HG02678 (cell line): ENCODE results near the gene KRT7.
"Not testable (repeated sequence)": the region's sequence is repeated elsewhere in the genome, so short reads cannot be mapped to it uniquely, and the experiment has no call there.

Experiments used
- ATAC-seq: cut with Tn5 transposase; IDR thresholded peaks from one replicate; pipeline ENCODE4 v1.9.1; 2021; ENCODE audit warnings: mild to moderate bottlenecking, moderate library complexity; ENCODE audit not compliant: unreplicated experiment

KRT7 gene

DNA sequence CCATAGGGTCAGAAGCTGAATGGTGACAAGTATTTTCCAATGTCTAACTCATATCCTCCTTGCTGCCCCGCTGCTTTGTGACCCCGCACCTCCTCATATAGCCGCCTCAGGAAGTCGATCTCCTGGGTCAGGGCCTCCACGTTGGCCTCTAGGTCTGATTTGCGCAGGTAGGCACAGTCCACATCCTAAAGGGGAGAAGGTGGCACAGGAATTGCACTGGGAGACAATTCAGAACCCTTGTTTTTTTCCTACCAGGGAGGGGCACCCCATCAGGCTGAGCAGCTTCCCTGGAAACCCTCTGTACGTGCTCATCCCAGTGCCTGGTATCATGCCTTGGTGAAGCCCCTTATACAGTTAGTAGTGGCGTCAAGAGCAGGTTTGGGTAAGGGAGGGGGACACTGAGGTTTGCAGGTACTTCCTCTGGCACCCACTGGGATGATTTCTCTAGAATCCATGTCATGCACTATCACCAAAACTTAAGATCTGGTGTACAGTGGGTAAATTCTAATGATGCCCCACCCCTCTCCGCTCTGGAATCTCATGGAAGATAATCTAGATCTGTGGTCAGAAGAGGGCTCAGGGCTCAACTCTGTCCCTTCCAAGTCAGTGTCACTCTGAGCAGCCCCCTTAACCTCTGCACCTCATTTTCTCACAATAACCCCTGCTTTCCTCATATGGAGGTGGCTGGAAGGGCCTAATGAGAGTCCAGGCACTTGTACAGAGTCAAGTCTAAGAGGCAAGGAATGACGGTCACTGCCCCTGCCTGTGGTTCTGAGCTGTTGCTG is 21.3 kb downstream of the KRT7 start:
- no peak for ATAC-seq

DNA sequence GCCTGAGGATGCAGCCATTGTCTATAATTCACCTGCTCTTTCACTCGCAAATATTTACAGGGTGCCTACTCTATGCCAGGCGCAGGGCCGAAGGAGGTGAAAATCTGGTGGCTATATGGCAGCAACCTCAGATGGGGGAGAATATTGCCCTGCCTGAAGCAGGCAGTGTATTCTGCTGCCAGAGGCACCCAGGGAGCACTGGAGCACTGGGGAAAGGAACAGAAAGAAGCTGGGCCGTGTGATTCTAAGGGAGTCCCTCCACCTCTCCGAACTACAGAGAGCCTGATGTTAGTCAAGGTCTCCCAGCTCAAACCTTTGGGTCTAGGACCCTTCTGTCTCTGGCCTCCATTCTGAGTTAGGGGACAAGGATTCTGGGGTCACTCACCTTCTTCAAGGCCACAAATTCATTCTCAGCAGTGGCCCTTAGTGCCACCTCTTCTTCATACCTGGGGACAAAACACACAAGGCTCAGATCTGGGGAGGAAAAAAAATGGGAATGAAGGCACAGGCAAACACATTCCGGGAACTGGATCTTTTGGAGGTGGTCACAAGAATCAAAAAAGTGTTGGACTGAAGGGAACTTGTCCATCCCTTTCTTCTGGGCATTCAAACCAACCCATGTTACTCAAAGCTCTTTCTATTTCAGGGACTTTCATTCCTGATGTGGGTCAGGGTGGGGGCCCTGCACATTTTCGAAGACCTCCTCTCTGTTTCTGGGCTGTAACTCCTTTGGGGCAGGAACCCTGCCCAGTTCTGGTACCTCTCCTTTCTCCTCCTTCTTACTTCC is 22.1 kb downstream of the KRT7 start:
- ATAC-seq: no peak

DNA sequence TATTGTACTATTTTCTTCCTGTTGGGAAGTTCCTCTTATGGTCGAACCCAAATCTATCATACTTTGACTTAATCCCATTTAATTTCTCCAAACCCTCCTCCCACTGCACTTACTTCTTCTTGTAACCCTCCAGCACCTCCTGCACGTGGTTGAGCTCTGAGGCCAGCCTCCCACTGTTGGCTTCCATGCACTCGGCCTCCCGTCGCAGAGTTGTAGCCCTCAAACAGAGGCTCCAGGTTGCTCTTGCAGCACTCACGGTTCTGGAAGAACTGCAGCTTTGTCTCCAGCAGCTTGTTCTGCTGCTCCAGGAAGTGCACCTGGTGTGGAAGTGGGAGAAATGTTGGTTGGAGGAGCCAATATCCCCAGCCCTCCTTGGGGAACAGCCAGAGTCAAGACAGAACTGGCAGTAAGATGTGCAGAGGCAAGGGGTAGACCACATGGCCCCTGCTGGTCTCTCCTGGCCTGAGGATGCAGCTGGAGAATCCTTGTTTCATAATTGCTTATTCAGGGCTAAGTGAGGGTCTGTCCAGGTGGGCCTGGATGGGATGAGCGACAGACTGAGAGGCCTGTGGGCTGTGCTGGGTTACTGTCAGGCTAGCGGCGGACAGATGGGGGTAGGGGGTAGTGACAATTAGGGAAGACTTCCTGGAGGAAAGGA is 23.0 kb downstream of the KRT7 start:
- ATAC-seq: no peak

DNA sequence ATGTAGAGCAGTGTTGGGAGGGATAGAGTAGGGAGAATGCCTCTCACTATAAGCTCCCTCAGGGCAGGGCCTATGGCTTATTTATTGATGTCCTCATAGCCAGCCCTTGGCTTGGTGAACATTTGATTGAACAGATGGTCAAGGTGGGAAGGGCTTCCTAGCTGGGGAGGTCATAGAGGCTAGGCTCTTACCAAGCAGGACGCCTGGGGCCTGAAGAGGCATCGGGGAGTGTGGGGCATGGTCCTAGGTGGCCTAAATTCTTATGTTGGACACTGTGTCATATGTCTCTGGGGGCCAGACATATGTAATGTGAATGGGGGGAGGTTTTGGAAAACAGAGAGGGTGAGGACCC is 23.5 kb downstream of the KRT7 start:
- no peak for ATAC-seq

DNA sequence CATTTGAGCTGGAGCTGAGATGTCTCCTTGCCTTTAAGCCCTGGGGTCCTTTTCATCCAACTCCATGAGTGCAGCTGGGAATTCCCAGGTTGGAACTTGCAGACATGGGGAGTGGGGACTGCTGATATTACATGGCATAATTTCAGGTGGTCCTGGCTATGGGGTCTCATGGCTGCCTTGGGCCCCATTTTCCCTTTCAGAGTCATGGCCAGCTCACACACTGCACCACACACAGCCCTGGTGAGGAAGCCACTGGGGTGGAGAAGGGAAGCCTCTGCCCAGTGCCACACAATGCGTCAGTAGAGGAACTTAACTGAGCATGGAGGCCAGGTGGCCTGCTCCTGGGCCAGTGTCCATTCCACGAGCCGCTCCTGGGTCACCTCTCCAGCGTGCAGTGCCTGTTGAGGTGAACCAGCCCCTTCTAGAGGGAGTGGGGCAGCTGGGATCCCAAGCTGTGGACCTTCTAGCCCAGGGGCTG is 24.1 kb downstream of the KRT7 start:
- no peak for ATAC-seq

DNA sequence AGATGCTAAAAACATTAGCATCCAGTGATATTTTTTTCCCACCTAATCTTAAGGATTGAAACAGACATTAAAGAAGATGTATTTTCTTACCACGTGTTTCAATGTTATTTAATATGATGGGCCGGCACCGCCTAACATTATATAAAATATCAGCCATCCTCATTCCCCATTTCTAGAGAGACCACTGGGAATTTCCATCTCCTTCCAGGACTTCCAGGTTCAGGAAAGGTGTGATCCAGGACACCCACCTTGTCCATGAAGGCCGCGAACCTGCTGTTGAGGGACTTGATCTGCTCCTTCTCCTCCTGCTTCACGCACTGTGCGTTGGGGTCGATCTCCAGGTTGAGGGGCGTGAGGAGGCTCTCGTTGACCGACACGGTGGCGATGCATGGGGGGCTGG is 24.9 kb downstream of the KRT7 start:
- not testable (repeated sequence) for ATAC-seq

DNA sequence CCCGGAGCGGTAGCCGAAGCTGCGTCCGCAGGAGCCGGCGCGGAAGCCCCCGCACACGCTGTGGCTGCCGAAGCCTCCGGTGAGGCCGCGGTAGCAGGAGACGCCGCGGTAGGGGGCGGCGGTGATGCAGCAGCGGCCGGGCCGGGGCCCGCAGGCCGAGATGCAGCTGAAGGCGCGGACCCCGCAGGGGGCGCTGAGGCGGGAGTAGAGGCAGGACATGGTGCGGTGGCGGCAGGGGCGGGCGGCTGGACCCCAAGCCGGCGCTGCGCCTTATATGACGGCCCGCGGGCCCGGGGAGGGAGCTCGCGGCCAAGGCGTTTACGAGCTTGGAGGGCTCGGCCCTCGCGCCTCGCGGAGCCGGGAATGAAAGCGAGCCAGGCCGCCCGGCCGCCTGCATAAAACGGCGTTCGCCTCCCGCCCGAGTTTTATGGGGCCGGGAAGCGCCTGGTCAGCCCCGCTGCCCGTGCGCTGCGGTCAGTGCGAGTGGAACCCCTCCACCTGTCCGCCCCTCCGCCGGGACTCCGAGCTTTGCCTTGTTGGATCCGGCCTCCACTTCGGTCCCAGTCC is 25.4 kb downstream of the KRT7 start:
- no peak for ATAC-seq

DNA sequence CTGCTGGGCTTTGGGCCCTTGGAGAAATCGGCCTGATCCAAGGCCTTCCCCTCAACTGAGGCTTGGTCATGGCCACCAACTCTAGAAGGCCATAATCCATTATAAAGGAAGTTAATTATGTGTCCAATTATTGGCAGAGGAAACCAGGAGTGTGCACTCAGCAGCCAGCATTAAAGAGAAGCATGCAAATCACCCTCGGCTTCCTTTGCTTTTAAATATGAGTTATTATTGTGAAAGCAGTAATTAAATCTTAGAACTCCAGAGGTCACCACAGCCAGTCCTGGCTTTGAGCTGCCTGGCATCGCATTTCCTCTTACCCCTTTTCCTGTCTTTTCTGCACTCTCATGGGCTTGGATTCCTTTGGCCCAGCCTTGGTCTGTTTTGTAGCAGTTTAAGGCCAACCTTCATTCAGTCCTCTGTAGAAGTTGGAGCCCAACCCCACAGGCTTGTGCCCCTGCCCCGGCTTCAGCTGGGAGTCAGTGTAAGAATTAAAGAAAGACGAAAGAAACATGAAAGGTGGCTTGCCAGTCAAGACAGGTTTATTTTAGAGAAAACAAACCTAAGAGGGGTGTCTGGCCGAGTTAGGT is 26.7 kb downstream of the KRT7 start:
- ATAC-seq: no peak

DNA sequence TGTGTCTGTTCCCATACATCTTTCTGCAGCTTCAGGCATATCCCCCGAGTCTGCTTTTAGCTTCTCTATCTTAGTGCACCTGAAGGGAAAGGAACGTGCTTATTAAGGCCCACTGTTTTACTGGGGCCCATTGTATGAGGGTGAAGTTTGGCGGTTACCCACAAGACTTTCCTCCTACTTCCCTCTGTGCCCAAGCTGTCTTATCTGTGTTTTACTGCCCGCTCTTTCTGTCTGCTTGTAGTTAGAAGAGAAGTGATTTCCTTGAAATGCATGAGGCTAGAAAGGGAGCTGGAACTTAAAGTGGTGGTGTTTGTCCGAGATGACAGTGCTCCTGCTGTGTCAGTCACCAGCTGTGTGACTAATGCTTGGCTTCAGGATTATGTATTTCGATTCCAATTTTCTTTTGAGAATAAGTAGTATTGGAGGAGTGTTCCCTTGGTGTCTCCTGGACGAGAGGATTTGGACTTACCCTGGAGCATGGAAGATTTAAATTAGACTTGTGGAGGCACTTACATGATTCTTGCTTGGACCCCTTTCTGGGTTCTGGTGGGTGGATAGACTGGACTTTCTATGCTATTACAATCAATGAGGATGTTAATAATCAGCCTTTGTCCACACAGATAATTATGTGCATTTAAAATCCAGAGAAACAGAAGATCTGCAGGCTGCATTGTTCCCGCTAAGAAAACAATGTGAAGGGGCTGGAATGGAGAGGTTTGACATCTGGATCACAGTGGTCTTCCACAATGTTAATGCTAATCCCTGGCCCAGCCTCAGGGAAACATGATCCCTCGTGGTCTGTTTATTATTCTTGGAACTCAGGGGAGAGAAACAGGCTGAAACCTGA is 27.5 kb downstream of the KRT7 start:
- ATAC-seq: no peak

DNA sequence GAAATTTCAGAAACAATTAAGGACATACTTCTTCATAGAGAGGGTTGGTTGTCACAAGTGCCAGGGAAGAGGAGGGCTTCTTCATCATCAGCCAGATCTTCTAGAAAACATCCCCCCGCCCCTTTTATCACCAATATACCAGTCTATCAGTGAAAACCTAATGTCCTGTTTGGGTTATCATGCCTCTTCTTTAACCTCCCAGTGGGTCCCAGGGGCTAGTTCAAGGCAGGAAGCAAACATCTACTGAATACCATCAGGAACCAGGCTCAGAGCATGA is 28.1 kb downstream of the KRT7 start:
- ATAC-seq: no peak

DNA sequence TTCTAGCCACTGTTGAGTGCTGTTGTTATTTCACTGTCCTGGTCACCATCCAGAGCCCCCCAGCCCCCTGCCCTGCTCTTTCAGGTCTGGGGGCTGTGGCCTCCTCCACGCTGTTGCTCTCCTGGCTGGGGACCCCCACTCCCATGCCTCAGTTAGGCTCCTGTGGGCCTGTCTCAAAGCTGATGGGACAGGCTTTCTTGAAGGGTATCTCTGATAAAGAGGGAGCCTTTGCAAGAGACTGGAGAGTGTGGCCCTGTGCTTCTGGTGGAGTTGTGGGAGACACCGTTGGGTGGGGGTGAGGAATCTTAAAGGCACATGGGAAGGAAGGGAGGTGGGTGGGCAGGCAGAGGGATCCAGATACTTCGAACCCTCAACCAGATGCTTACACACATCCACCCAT is 29.2 kb downstream of the KRT7 start:
- no peak for ATAC-seq

DNA sequence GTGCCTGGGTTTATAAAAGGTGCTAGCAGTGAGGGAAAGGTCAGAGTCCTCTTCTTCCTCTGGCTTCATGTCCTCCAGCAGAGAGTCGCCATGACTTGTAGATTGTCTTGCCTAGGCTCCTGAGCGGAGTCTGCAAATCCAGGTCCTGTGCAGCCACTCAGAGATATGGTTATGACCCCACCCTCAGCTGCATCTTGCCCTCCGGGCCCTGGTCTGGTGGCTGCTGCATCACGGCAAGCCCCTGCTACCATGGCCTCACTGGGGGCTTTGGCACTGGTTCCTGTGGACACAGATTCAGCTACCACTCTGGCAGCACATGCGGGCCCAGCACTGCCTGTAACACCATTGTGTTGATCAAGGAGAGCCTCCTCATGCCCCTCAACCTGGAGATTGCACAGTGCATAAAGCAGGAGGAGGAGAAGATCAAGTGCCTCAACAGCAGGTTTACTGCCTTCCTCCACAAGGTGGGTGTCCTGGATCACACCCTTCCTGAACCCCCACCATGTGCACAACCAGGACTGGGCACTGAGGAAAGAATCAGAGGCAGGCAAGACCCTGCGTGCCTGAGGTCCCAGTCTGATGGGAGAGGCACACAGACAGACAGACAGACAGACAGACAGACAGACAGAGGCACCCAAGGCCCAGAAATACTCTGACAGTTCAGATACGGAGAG is 30.9 kb downstream of the KRT7 start:
- no peak for ATAC-seq

DNA sequence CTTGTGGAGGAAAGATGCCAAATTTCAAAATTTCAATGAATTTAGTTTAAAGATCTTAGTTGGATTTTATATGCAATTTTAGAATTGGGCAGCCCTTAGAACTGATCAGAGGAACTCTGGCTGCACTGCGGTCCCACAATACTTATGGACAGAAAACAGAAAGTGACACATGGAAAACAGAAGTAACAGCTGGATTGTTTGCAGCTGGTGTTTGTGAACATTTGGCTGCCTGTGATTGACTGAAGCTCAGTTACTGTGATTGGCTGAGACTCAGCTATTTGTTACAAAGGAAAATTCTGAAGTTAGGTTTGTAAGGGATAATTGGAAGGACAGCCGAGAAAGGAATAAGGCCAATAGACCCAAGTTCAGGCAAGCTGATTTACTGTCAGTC is 31.4 kb downstream of the KRT7 start:
- ATAC-seq: no peak

DNA sequence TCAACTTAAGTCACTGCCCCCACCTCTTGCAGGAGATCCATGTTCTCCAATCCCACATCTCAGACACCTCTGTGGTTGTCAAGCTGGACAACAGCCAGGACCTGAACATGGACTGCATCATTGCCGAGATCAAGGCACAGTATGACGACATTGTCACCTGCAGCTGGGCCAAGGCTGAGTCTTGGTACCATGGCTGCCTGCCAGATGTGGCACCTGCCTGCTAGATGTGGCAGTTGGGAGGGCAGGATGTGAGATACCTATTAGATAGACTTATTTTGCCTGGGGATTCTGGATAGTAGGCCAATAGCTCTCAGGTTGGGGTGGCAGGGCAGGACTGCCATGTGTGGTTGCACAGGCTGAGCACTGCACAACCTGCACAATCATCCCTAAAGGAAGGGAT is 33.5 kb downstream of the KRT7 start:
- ATAC-seq: no peak

DNA sequence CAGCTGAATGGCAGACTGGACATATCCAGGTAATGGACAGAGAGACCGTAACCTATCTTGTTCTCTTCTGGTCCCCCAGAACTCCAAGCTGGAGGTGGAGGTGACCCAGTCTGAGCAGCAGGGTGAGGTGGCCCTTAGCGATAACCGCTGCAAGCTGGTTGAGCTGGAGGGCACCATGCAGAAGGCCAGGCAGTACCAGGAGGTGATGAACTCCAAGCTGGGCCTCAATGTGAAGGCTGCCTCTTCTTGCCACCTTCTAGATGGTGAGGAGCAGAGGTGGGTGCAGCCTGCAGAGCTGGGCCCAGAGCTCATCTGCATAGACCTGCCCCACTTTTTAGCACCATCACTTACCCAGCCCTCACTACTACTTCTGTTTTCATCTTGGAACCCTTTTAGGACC is 34.2 kb downstream of the KRT7 start:
- no peak for ATAC-seq

DNA sequence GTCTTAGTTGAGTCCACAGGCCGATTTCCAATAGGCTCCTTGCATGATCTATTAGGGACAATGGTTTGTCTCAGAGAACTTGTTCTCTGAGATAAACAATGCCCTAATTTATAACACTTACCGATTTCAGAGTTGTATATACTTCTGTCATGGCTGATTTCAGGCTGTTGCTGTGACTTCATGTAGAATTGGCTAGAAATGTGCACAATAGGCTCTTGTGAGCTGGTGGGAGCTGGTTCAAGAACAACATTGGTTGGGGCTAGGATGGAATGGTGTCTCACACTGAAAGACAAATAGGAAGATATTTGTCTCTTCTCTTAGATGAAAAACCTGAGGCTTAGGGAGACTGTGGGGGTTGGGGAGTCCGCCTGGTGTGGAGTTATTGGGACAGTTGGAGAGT is 34.7 kb downstream of the KRT7 start:
- ATAC-seq: no peak

DNA sequence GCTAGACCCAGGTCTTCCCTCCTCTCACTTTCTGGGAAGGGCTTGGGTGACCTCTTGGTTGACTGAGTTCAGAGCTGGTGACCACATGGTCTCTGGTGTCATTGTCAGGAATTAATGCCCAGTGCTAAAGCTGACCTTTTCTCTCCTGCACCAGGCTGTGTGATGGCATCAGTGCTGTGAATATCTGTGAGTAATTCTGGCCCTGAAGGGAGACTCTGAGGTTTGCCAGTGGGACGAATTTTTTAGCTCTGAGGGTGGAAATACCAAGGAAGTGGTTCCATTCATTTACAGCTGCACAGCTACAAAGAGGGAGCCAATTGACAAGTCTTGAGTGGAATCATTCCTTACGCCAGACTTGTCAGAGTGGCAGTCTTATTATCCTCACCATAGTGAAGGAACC is 35.2 kb downstream of the KRT7 start:
- ATAC-seq: no peak

DNA sequence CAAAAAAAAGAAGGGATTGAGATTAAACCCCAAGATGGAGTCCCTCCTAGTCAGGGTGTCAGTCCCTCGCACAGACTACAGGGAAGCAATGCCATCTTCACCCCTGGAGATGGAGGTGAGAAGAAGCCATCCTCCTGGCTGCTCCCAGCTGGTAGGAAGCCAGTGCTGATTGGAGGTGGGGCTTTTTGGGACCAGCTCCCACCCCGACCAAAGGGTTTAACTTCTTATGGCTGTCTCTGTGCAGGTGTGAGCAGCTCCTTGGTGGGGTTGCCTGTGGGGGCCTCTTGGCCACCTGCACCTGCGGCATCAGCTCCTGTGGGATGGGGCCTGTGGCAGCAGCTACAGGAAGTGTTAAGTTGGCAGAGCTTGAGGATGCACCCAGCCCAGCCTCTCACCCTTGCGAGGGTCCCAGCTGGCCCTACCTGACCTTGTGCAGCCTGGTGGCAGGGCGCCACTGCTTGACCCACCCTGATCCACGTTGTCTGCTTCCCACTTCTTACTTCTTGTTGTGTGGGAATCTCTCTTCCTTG is 37.6 kb downstream of the KRT7 start:
- no peak for ATAC-seq

DNA sequence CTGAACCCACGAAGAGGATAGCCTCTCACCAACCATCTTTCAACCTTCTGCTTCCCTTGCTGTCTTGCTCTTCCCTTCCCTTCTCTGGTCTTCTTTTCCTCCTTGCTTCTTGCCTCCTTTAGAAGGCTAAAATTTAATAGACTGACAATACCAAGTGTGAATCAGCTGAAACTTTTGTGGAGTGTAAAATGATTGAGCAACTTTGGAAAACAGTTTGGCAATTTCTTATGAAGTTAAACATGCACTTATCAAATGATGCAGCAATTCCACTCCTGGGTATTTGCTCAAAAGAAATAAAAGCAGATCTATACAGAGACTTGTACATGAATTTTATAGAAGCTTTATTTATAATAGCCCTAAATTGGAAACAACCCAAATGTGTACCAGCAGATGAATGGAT is 38.1 kb downstream of the KRT7 start:
- ATAC-seq: no peak
